Epithelial cell of proximal tubule (primary cell): ENCODE results near the gene PRSS56. TPM values are rescaled to one million over a fixed set of nuclear protein-coding genes. Genes with fewer than 3 reads are reported as not detected.
A peak's percentile ranks its signal among the peaks of the same experiment; 100 is the strongest.

Experiments used
- DNase-seq: peaks from one replicate; pipeline ENCODE4 v3.0.0-alpha.2; 2011; ENCODE audit warnings: low read depth
- H3K4me3 ChIP-seq: 2 replicates; pipeline ENCODE4 v1.5.1; 2011; ENCODE audit warnings: low read depth, mild to moderate bottlenecking, low read length
- total RNA-seq: library from RNA; depleted of rRNA; stranded (reverse); fragments of >200 nt; gene quantifications from 2 replicates; pipeline ENCODE4 v1.2.3, GENCODE V29; 2015
- TF ChIP-seq, protein P1 (sequence below): conservative IDR thresholded peaks from 2 replicates; pipeline ENCODE4 v1.5.1; 2012; ENCODE audit warnings: low read depth, mild to moderate bottlenecking, low read length

The PRSS56 gene
- total RNA-seq, 1 donor from 2014 or later, result not detected

DNA sequence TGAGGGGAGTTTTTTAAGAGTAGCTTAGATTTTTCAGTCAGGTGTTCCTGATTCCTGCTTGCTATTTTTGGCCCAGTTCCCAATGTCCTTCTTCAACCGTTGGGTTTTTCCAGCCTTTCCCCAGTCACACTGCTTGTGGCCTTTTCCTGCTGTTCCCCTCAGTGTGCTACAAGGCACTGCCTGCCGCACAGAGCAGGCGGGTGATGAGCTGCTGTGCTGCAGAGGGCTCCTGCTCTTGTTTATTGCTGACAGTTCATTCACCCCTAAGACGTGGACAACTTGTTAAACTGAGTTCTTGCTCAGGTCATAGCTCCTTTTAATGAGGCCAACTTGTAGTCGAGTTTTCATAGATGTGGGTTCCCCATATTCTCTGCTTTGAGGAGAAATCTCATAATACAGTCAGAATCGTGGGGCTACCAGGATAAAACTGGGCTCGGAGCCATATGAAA lies 50.9 kb downstream of the PRSS56 start:
- no peak overlapping the region for H3K4me3 ChIP-seq
- TF ChIP-seq, protein P1, sequence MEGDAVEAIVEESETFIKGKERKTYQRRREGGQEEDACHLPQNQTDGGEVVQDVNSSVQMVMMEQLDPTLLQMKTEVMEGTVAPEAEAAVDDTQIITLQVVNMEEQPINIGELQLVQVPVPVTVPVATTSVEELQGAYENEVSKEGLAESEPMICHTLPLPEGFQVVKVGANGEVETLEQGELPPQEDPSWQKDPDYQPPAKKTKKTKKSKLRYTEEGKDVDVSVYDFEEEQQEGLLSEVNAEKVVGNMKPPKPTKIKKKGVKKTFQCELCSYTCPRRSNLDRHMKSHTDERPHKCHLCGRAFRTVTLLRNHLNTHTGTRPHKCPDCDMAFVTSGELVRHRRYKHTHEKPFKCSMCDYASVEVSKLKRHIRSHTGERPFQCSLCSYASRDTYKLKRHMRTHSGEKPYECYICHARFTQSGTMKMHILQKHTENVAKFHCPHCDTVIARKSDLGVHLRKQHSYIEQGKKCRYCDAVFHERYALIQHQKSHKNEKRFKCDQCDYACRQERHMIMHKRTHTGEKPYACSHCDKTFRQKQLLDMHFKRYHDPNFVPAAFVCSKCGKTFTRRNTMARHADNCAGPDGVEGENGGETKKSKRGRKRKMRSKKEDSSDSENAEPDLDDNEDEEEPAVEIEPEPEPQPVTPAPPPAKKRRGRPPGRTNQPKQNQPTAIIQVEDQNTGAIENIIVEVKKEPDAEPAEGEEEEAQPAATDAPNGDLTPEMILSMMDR, result no peak
- DNase-seq, result peak; percentile 60

DNA sequence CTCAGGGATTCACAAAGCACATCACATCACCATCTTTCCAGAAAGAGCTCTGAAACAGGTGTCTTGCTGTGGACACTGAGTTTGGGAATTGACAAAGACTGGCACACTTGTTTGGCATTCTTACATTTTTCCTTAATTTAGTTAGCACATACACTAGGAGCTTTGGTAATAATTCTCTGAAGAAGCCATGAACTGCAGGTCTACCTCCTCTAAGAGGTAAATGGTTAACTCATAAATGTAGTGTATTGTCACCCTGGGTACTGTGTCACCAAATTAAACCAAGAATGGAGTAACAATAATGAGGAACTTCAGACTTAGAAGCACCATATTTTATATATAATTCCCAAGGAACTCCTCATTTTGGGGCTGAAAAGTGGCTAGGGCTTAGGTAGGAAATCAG lies 52.9 kb downstream of the PRSS56 start:
- H3K4me3 ChIP-seq, result no peak overlapping the region
- TF ChIP-seq, protein P1, result no peak
- DNase-seq, result peak; percentile 44

DNA sequence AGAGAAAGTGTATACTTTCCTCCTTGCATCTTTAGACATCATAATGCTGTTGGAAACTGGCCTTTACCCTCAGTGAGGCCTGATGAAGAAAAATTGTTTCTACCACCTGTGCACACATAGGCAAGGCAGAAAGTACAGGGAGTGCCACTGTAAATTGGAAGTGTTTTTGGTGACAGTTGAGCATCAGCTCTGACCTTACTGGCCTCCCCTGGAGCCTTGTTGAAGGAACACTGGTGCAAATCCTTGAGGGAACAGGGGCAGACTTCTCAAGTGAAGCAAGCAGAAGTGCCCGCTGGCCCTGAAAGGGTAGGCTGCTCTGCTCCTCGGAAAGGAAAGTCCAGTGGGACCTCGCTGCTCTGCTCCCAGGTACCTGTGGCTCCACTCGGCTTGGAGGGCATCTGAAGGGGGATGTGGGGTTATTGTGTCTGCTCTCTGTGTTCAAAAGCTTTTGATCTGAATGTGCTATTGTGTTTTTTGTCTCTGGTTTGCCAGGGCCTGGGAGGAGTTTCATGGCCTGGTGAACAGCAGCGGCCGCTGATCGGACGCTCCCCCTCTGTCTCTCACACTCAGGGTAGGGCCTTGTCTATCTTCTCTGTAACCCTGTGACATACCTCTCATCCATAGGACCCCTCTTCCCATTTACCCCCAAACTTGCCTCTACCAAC lies 53.7 kb downstream of the PRSS56 start:
- DNase-seq, result no peak
- TF ChIP-seq, protein P1, result no peak

DNA sequence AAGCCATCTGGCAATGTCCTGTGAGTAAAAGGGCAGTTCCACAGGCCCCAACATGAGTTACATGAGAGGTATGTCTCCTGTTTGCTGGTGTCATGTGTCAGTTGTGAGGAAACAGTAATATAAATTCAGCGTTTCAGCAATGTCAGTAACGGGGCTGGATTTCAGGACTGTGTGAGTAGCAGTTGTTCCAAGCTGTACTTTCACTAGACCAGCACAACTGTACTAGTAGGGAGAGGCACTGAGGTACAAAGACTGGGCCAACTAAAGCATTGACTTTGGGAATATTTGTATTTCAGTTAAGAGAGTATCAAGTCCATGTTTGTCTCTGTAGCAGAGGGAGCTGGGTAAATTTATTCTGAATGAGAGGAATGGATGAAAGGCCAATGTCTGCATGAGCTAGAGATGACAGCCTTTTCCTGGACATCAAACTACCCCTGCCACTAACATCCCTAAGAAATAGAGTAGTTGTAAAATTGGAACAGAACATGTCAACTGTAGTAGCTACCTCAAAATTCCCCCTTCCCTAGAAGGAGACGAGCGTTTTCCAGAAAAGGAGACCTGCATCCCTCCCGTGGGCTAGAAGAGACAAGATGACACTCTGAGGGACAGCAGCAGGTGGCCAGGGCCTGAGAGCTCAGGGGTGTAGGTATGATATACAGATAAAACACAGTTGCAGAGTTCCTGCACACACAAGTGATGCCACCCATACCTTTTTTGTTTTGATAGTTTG lies 54.7 kb downstream of the PRSS56 start:
- TF ChIP-seq, protein P1, result no peak
- H3K4me3 ChIP-seq, result no peak overlapping the region
- DNase-seq, result no peak

More for the DNA sequence above, 53.7 kb downstream of the PRSS56 start:
- no peak overlapping the region for H3K4me3 ChIP-seq

Other genes starting within 250 kb of the PRSS56 start
- not detected in 2 replicates for gene ALPP, start 141.6 kb upstream of the PRSS56 start, total RNA-seq
- gene ALPG, start 113.5 kb upstream of the PRSS56 start, total RNA-seq, result not detected in 2 replicates
- not detected in 2 replicates for gene ALPI, start 64.2 kb upstream of the PRSS56 start, total RNA-seq
- gene ECEL1, start 32.6 kb upstream of the PRSS56 start, total RNA-seq, result not detected in 2 replicates
- gene CHRND, start 5.8 kb downstream of the PRSS56 start, total RNA-seq, result not detected in 2 replicates
- gene CHRNG, start 19.3 kb downstream of the PRSS56 start, total RNA-seq, result not detected in 2 replicates
- 1.2 and 2.5 TPM in 2 replicates for gene TIGD1, start 30.2 kb downstream of the PRSS56 start, total RNA-seq
- gene EIF4E2, start 30.3 kb downstream of the PRSS56 start, total RNA-seq, result 96.0 and 103 TPM in 2 replicates
- gene EFHD1, start 113.2 kb downstream of the PRSS56 start, total RNA-seq, result 10.3 and 16.6 TPM in 2 replicates
- 24.0 and 31.8 TPM in 2 replicates for gene GIGYF2, start 176.9 kb downstream of the PRSS56 start, total RNA-seq